A204.1 (cell line): ENCODE data around the gene ZDHHC11B.

ENCODE experiments used
- FAIRE-seq: peaks from 2 replicates; lab custom pipeline; 2012; peaks lifted over from hg19 to GRCh38; lab: Jason Lieb, UNC

Gene ZDHHC11B

GRCh38 chr5:672329-673160 lies 112.0 kb downstream of the ZDHHC11B start:
- no peak for FAIRE-seq

DNA sequence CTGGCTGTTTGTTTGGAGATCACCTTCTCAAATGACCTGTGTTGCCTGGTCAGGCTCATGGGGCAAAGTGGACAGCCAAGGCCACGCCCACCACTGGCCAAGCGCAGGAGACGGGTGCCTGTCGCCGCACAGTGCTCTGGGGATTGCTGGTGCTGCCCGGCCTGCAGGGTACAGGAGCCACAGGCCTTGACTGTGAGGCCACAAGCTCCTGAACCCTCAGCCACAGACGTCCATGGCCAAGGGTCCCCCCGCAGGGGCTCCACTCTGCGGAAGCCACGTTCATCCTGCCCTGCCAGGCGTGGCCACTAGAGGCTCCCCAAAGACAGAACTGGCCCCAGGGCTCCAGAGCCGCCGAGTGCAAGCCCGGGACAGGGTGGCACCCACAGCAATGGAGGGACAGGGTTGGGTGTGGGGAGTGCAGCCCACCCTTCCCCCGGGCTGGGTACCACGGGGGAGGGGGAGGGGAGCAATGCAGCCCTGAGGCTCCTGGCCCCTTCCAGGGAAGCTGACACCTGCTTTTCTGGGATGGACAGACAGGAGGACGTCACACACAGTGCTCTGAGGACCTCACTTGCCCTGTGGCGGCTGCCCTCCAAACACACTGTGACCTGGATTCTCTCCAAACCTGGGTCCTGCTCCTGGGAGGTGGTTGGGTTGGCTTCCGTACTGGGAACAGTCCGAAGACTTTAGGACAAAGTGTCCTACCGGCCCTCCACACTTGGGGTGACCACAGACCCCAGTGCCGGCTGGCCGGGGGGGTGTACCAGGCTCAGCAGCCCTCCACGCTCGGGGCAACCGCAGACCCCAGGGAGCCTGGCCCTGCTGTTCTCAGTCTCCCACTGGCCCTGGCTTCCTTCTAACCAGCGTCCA lies 112.8 kb downstream of the ZDHHC11B start:
- no peak for FAIRE-seq

GRCh38 chr5:670396-671270 lies 113.9 kb downstream of the ZDHHC11B start:
- no peak for FAIRE-seq

DNA sequence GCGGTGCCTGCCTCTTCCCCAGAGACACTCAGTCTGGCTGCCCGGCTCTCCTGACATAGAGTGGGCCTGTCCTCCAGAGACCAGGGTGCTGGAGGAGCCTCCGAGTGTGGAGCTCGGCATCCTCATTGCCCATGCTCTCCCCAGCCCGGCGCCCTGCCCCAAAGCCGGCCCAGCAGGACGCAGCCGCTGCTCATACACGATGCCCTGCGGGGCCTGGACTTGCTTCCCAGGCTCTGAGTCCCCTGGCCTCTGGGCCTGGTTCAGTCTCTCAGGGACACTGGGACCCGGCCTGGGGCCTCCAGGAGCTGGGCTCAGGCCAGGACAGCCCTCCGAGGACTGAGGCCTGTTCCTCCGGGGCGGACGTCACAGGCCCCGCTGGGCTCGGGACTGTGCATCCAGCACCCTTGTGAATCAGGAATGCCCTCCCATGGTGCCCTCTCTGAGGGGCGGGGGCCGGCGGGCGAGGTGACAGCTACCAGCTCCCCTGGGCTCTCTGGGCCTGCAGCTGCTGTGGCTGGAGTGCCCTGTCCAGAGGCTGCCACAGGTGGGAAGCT lies 114.6 kb downstream of the ZDHHC11B start:
- FAIRE-seq: no peak

DNA sequence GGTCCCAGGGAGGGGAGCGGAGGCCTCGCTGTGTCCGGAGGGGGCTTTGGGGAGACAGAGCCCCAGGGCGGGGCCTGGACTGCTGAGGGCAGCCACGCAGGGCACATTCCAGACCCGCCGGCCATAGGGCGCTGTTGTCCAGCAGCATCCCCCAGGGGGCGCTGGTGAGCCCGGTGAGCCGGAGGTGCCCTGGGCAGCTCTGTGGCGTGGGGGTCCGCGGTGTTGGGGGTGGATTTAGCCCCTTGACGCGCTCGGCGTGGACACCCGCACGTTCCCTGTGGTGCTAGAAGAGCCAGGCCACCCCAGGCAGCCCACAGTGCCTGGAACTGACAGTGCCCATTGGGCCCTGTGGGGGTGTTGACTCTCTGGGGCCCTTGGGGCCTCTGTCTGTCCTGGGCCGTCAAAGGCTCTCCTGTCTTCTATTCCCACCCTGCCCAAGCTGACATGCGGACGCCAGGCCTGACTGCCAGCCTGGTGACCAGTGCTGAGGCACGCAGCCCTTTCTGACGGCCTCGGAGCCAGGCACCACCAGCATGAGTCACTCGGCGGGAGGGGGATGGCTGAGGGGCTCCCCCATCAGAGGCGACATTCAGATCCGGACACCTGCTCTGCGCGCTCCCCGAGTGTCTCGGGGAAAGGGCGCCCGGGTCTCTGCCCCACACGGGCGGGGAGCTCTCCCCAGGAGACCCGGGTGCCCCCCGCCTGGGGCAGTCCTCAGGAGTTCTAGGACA lies 115.3 kb downstream of the ZDHHC11B start:
- FAIRE-seq: no peak

DNA sequence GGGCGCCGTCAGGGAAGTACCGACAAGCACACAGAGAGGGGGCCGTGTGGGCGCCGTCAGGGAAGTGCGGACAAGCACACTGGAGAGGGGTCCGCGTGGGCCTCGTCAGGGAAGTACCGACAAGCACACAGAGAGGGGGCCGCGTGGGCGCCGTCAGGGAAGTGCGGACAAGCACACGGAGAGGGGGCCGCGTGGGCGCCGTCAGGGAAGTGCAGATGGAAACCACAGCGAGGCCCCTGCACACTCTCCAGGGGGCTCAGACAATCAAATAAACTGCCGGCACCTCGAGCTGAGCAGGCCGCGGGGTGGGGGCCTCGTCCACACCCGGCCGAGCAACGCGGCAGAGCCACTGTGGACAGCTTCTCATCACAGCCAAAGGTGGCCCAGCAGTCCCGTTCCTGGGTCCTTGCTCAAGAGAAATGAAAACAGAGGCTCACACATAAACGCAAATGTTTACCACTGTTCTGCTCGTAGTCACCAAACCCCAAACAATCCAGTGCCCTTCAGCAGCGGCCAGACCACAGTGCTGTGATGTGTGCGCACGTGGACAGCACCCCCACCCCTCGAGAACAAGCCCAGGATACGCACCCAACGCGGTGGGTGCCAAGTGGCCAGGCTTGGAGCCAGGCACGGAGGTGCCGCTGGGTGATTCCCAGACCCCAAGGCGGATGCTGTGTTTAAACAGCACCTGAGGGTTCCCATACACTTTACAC lies 116.1 kb downstream of the ZDHHC11B start:
- no peak for FAIRE-seq

- FAIRE-seq: no peak
Measured at GRCh38 chr5:666816-667498, 117.6 kb downstream of the ZDHHC11B start.

DNA sequence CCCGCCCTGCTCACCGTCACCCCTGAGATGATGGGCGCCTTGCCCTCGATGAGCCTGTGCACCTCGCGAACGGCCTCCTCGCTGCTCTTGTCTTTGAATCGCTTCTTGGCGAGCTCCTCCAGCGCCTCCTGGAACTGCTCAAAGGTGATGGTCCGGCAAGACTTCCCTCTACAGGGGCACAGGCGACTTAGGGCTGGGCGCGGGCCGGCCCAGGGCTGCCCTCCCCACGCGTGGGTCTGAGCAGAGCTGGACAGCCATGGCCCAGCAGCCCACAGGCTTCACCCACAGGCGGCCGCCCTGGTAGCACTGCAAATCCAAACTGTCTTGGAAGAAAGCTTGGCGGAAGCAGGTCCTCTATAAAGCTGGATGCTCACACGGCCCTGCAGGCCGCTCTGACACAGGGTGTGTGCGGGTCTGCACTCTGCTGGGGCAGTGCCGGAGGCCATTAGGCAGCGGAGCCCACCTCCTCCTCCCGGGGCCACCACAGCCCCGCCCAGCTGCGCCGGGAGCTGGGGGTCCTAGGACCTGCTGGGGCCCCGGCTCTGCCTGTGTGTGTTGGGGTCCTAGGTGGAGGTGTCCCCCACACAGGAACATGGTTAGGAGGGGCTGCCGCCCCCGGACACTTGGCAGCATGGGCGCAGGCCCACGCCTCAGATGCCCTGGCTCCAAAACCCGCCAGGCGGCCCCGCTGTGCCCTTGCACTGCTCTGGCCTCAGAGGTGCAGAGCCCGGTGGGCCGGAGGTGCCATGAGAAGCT lies 118.4 kb downstream of the ZDHHC11B start:
- FAIRE-seq: no peak

DNA sequence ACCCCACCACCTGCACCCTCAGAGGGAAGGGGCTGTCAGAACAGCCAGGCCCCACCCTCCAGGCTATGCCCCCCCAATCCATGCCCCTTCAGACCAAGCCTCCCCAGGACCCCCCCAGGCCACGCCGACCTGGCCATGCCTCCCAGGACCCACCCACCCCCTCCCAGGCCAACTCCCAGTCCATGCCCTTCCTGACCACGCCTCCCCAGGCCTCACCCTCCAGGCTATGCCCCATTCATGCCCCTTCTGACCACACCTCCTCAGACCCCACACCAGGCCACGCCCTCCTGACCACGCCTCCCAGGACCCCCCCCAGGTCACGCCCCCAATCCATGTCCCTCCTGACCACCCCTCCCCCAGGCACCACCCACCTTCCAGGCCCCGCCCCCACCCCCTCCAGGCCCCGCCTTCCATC lies 119.0 kb downstream of the ZDHHC11B start:
- no peak for FAIRE-seq

DNA sequence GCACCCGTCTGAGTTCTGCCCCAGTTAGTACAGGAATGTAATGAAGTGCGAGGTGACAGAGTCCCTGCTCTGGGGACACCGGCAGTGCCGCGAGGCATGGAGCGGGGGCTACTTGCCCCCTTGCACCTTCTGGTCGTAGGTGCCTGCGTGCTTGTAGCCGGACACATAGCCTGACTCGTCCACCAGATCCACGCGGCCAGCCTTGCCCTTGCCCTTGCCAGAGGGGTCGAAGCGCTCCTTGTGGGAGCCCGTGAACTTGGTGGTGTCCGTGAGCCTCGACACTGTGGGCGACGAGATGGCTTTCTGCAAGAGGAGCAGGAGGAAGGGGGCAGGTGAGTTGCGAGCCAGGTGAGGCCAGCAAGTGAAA lies 119.6 kb downstream of the ZDHHC11B start:
- no peak for FAIRE-seq

- FAIRE-seq: no peak
Measured at GRCh38 chr5:664343-664993, 120.1 kb downstream of the ZDHHC11B start.

DNA sequence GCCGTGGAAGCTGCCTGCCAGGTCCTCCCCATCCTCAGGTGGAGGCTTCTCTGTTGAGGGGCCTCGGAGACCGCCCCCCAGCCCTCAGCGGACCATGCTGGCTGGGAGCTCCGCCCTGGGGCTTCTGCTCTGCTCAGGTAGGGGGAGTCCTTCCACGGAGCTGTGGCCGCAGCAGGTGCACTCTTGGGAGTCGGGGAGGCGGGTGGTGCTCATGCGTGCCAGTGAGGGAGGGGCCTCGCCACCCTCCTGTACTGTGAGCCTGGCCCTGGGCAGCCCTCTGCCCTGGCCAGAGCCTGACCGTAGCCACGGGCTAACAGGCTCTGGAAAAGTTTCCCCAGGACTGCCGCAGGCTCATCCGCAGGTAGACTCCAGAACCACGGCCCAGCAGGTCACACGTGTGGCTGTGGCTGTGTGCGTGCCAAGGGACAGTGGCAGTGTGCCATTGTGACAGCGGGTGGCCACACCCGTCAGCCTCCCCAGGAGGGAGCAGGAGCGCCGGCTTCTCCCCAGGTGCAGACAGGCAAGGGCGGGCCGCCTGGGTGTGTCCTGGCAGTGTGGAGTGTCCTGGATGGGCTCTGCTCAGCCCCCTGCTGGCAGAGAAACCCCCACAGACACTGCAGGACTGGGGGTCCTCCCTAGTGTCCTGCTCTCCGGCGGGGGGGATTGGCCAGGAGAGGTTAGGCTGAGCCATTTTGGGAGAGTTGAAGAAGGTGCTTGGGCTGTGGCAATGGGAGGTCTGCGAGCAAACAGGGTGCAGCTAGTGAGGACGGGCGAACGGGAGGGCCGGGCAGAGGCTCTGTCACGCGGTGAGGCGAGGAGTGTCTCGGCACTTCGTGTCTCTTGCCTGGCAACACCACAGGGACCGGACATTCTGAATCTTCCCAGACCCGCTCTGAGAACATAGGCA lies 120.8 kb downstream of the ZDHHC11B start:
- FAIRE-seq: no peak

DNA sequence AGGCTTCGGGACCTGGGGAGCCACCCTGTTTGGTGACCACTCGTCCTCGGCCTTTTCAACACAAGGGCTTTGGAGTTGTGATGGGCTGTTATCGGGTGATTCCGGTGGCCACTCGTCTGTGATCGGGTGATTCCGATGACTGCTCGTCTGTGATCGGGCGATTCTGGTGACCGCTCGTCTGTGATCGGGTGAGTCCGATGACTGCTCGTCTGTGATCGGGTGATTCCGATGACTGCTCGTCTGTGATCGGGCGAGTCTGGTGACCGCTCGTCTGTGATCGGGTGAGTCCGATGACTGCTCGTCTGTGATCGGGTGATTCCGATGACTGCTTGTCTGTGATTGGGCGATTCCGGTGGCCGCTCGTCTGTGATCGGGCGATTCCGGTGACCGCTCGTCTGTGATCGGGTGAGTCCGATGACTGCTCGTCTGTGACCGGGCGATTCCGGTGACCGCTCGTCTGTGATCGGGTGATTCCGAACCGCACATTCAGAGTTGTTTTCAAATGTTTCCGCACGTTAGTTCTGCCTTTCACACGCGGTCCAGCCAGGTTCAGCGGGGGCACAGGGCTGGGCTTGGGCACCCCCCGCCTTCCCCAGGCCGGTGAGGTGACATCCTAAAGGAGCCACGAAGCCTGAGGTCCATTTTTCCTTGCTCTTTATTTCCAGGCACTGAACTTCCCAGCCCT lies 121.6 kb downstream of the ZDHHC11B start:
- FAIRE-seq: no peak

GRCh38 chr5:661891-662750 lies 122.4 kb downstream of the ZDHHC11B start:
- FAIRE-seq: no peak

GRCh38 chr5:660491-661030 lies 124.0 kb downstream of the ZDHHC11B start:
- no peak for FAIRE-seq
